NCI-H446 treated with DMSO at 0.1 percent for 48 hours (cell line): ENCODE measurements around the gene SLC2A6.

Experiments
- DNase-seq: peaks from one replicate; lab custom pipeline; 2025; lab: John Stamatoyannopoulos, UW

Gene SLC2A6

GRCh38 chr9:133496861-133497842 lies 18.3 kb upstream of the SLC2A6 start:
- no peak for DNase-seq

GRCh38 chr9:133495327-133496293 lies 16.7 kb upstream of the SLC2A6 start:
- no peak for DNase-seq

DNA sequence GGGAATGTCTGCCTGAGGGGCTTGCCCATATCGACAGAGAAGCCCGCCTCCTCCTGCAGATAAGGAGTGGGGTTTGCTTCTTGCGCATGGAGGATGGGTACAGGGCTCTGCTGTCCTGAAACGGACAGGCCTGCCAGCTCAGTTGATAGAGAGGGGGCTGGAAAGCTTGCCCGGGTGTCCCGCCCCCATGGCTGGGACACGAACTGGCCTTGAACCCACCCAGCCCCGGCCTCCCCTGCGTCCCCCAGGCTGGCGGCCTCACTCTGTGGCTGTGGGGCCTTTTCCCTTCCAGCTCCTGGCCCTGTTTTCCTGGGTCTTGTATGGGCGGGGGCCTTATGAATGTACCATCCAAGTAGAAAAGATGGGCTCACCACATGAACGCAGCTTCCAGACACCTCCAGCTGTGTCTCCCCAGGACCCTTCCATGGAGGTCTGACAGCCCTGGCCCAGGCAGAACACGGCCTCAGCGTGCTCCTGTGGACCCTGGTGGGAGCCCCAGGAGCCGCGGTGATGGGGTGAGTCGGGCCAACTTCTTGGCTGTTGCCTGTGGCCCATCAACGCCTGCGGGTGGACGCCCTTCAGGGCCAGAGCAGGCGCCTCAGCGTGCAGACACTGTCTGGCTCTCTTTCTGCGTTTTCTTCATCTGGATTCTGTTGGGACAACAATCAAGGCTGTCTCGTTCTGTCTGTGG lies 15.9 kb upstream of the SLC2A6 start:
- DNase-seq: no peak

GRCh38 chr9:133493845-133494540 lies 15.1 kb upstream of the SLC2A6 start:
- DNase-seq: no peak

DNA sequence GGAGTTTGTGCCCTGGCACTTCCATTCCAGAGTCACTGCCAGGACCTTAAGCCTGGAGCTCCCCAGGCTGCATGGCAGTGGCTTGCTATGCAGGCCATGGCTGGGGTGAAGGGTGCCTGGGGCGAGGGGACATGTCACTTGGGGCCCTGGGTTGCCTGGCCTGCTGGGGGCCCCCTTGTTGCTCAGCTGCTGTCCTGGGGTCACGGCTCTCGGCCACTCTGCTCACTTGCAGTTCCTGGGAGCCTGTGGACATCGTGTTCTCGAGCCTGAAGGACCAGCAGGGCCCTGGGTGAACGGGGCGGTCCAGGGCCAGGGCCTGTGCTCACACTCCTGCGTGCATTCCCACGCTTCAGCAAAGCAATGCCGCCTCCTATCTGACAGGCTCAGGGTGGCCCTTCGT lies 14.5 kb upstream of the SLC2A6 start:
- DNase-seq: no peak

- DNase-seq: peak; percentile 3
These were observed 13.4 kb upstream of the SLC2A6 start for GRCh38 chr9:133492061-133493021.

DNA sequence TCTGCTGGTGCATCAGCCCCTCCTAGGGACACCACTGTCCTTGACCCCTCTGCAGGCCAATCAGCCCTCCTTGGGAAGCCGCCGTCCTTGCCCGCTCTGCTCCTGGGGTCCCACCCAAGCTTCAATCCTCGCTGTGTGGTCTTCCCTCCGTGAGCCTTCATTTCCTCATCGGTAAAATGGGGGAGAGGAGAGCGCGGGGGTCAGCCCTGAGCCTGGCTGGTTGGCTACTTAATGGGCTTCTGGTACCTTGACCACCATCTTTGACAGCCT lies 12.7 kb upstream of the SLC2A6 start:
- no peak for DNase-seq

DNA sequence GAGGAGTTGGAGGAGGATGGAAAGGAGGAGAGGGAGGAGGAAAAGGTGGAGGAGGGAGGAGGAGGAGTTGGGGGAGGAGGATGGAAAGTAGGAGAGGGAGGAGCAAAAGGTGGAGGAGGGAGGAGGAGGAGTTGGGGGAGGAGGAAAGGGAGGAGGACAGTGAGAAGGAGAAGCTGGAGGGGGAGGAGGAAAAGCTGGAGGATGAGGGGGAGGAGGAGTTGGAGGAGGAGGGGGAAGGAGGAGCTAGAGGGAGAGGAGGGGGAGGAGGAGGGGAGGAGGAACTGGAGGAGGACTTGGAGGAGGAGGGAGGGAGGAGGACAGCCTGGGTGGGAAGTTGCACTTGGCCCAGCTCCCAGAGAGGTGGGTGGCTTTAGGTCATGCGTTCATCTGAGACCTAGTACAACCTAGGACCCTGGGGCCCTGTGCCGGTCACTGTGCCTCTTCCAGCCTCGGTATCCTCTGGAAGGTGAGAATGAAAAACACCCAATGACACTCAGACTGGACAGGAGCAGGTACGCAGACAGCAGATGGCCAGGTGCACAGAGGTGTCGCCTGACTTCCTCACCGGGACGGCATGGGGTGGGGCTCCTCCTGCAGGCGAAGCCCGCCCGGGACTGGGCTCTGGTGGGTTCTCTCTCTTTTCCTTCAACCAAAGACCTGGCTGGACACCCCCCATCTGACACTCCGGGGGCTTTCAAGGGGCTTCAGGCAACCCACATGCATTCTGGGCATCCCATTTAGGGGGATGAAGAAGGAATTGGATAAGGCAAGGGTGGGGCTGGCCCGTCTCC lies 12.2 kb upstream of the SLC2A6 start:
- no peak for DNase-seq

GRCh38 chr9:133490201-133490681 lies 11.3 kb upstream of the SLC2A6 start:
- DNase-seq: no peak

GRCh38 chr9:133489253-133490190 lies 10.6 kb upstream of the SLC2A6 start:
- no peak for DNase-seq

- DNase-seq: no peak
These were observed 9.9 kb upstream of the SLC2A6 start for GRCh38 chr9:133488686-133489252.

DNA sequence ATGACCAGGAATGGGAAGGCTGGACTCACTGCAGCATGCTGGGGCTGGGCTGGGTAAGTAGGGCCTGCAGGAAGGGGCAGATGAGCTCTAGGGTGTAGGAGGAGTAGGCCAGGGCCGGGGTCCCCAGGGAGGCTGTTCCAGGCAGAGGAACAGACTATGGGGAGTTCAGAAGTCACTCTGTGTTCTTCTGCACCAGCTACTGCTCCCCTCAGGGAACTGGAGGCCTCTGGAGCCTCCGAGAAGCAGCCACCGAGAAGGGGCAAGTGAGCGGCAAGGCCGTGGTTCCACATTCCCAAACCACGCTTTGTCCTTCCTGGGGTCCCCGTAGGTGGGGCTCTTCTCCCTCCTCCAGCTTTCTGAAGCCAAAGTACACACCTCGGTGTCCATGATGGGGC lies 8.4 kb upstream of the SLC2A6 start:
- no peak for DNase-seq

- DNase-seq: no peak
These were observed 6.8 kb upstream of the SLC2A6 start for GRCh38 chr9:133485531-133486260.

- DNase-seq: no peak
These were observed 6.0 kb upstream of the SLC2A6 start for GRCh38 chr9:133484671-133485437.

- no peak for DNase-seq
These were observed 4.7 kb upstream of the SLC2A6 start for GRCh38 chr9:133483611-133484010.
